ENCODE results near the gene TRMO. TPM values are rescaled to one million over a fixed set of nuclear protein-coding genes. Genes with fewer than 3 reads are reported as not detected.

TRMO gene
- total RNA-seq, 1 experiment from 2014 or later: 25.3 TPM

GRCh38 chr9:97940233-97940632 lies 17.9 kb upstream of the TRMO start:
- no peak for DNase-seq (ENCODE audit: low spot score)

- DNase-seq (ENCODE audit: low spot score): no peak
Observed at GRCh38 chr9:97938081-97938644, 15.9 kb upstream of the TRMO start, which contains the start of gene HEMGN. TSS of gene HEMGN (minus strand) at chr9:97938172. CDS start at chr9:97938136, 36 bp downstream.

- DNase-seq (ENCODE audit: low spot score): no peak
Observed at GRCh38 chr9:97936998-97937397, 14.7 kb upstream of the TRMO start.

- DNase-seq (ENCODE audit: low spot score): no peak
Observed at GRCh38 chr9:97935276-97935675, 13.0 kb upstream of the TRMO start.

- no peak for DNase-seq (ENCODE audit: low spot score)
Observed at GRCh38 chr9:97934321-97935115, 12.2 kb upstream of the TRMO start.

- DNase-seq (ENCODE audit: low spot score): no peak
Observed at GRCh38 chr9:97933297-97933998, 11.1 kb upstream of the TRMO start.

GRCh38 chr9:97930972-97931371 lies 8.7 kb upstream of the TRMO start:
- DNase-seq (ENCODE audit: low spot score): no peak

- DNase-seq (ENCODE audit: low spot score): no peak
Observed at GRCh38 chr9:97928986-97929604, 6.8 kb upstream of the TRMO start.

- DNase-seq (ENCODE audit: low spot score): no peak
Observed at GRCh38 chr9:97925497-97926334, 3.4 kb upstream of the TRMO start.

- DNase-seq (ENCODE audit: low spot score): no peak
Observed at GRCh38 chr9:97924386-97924785, 2.1 kb upstream of the TRMO start.

- DNase-seq (ENCODE audit: low spot score): peak; percentile 93
Observed at GRCh38 chr9:97923529-97924108, 1.3 kb upstream of the TRMO start.

- no peak for DNase-seq (ENCODE audit: low spot score)
Observed at GRCh38 chr9:97919217-97919813, 3.0 kb downstream of the TRMO start.

- DNase-seq (ENCODE audit: low spot score): no peak
Observed at GRCh38 chr9:97918611-97919010, 3.7 kb downstream of the TRMO start.

- DNase-seq (ENCODE audit: low spot score): no peak
Observed at GRCh38 chr9:97911970-97912369, 10.3 kb downstream of the TRMO start.

- DNase-seq (ENCODE audit: low spot score): no peak
Observed at GRCh38 chr9:97911528-97911927, 10.8 kb downstream of the TRMO start.

GRCh38 chr9:97910357-97910756 lies 11.9 kb downstream of the TRMO start:
- DNase-seq (ENCODE audit: low spot score): no peak

GRCh38 chr9:97908705-97909104 lies 13.6 kb downstream of the TRMO start:
- DNase-seq (ENCODE audit: low spot score): no peak

GRCh38 chr9:97907632-97908031 lies 14.7 kb downstream of the TRMO start:
- DNase-seq (ENCODE audit: low spot score): no peak

- no peak for DNase-seq (ENCODE audit: low spot score)
Observed at GRCh38 chr9:97907046-97907445, 15.3 kb downstream of the TRMO start.

GRCh38 chr9:97906236-97906831 lies 16.0 kb downstream of the TRMO start:
- no peak for DNase-seq (ENCODE audit: low spot score)

Measured in HT-29 (cell line).